Ectodermal cell (in vitro differentiated cells): ENCODE results near the gene OR5A2.

Experiments
- H3K27ac ChIP-seq: 2 replicates; pipeline ENCODE4 v1.7.0; 2013; ENCODE audit warnings: mild to moderate bottlenecking, low read depth, low read length; ENCODE audit not compliant: insufficient read depth, poor library complexity, severe bottlenecking
- H3K27me3 ChIP-seq: 2 replicates; pipeline ENCODE4 v1.7.0; 2013; ENCODE audit warnings: mild to moderate bottlenecking, low read length; ENCODE audit not compliant: insufficient read depth, control insufficient read depth, poor library complexity, severe bottlenecking
- H3K36me3 ChIP-seq: one replicate; pipeline ENCODE4 v1.7.0; 2013; ENCODE audit warnings: low read length; ENCODE audit not compliant: control insufficient read depth, insufficient read depth
- H3K4me1 ChIP-seq: one replicate; pipeline ENCODE4 v1.7.0; 2013; ENCODE audit warnings: low read length; ENCODE audit not compliant: control insufficient read depth, insufficient read depth
- H3K4me3 ChIP-seq: 2 replicates; pipeline ENCODE4 v1.7.0; 2013; ENCODE audit warnings: low read depth, low read length, control low read depth; ENCODE audit not compliant: insufficient read depth
- H3K9me3 ChIP-seq: 2 replicates; pipeline ENCODE4 v1.7.0; 2013; ENCODE audit warnings: mild to moderate bottlenecking, low read length, moderate library complexity; ENCODE audit not compliant: control insufficient read depth
- WGBS, 2 experiments: methylation state at CpG; one replicate each; pipeline ENCODE4 v1.1.7; 2013; ENCODE audit warnings: missing lambda C conversion rate in 2 of 2; 5-methylcytosine and 5-hydroxymethylcytosine counted together

Gene OR5A2

GRCh38 chr11:59429924-59430516 lies 3.8 kb upstream of the OR5A2 start:
- H3K27ac ChIP-seq: no peak overlapping the region
- H3K9me3 ChIP-seq: no peaks in the 10 kb centered on the region
- H3K36me3 ChIP-seq: no peaks in the 10 kb centered on the region
- peaks cover 10% of the 10 kb centered on the region for H3K4me1 ChIP-seq
- H3K27me3 ChIP-seq: no peaks in the 10 kb centered on the region
- 65 to 66% methylated on average over 4 of the region's 4 CpGs for WGBS, 2 experiments
- H3K4me3 ChIP-seq: no peak overlapping the region

- no peak overlapping the region for H3K27ac ChIP-seq
- no peaks in the 10 kb centered on the region for H3K36me3 ChIP-seq
- H3K4me3 ChIP-seq: no peak overlapping the region
- H3K27me3 ChIP-seq: no peaks in the 10 kb centered on the region
- H3K4me1 ChIP-seq: peaks cover 10% of the 10 kb centered on the region
- H3K9me3 ChIP-seq: no peaks in the 10 kb centered on the region
Measured at GRCh38 chr11:59427068-59427382, 812 bp upstream of the OR5A2 start.

DNA sequence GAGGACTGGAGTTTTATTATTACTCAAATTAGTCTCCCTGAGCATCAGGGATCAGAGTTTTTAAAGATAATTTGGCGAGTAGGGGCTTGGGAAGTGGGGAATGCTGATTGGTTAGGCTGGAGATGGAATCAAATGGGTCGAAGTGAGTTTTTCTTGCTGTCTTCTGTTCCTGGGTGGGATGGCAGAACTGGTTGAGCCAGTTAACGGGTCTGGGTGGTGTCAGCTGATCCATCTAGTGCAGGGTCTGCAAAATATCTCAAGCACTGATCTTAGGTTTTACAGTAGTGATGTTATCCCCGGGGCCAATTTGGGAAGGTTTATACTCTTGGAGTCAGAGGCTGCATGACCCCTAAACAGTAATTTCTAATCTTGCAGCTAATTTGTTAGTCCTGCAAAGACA lies 1.1 kb downstream of the OR5A2 start:
- WGBS, 2 experiments: 84 to 87% methylated on average over 4 of the region's 4 CpGs
- H3K9me3 ChIP-seq: no peaks in the 10 kb centered on the region
- no peaks in the 10 kb centered on the region for H3K27me3 ChIP-seq
- H3K36me3 ChIP-seq: no peaks in the 10 kb centered on the region
- H3K27ac ChIP-seq: no peak overlapping the region
- no peak overlapping the region for H3K4me3 ChIP-seq
- H3K4me1 ChIP-seq: peaks cover 10% of the 10 kb centered on the region

DNA sequence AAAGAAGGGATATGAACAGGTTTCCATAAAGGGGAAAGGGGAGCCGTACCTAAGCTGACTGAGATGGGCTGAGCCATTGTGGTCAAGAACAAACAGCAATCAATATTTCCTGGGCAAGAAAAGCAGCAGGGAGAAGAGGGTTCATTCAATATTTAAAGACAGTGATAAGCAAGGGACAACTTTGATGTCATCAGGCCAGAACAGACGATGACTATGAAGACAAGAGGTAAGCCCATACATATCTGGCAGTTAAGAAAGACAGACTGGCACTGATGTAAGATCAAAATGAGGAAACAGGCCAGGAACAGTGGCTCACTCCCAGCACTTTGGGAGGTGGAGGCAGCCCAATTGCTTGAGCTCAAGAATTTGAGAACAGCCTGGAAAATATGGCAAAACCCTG lies 2.4 kb downstream of the OR5A2 start:
- peaks cover 10% of the 10 kb centered on the region for H3K4me1 ChIP-seq
- WGBS, 2 experiments: 93 to 94% methylated on average over 2 of the region's 2 CpGs
- no peaks in the 10 kb centered on the region for H3K9me3 ChIP-seq
- H3K27ac ChIP-seq: no peak overlapping the region
- no peak overlapping the region for H3K4me3 ChIP-seq
- no peaks in the 10 kb centered on the region for H3K36me3 ChIP-seq
- H3K27me3 ChIP-seq: no peaks in the 10 kb centered on the region

GRCh38 chr11:59418156-59418555 lies 8.1 kb downstream of the OR5A2 start:
- no peaks in the 10 kb centered on the region for H3K36me3 ChIP-seq
- H3K4me1 ChIP-seq: no peaks in the 10 kb centered on the region
- no peaks in the 10 kb centered on the region for H3K9me3 ChIP-seq
- 97 to 100% methylated on average over 2 of the region's 2 CpGs for WGBS, 2 experiments
- H3K4me3 ChIP-seq: no peak overlapping the region
- H3K27ac ChIP-seq: no peak overlapping the region
- H3K27me3 ChIP-seq: no peaks in the 10 kb centered on the region

DNA sequence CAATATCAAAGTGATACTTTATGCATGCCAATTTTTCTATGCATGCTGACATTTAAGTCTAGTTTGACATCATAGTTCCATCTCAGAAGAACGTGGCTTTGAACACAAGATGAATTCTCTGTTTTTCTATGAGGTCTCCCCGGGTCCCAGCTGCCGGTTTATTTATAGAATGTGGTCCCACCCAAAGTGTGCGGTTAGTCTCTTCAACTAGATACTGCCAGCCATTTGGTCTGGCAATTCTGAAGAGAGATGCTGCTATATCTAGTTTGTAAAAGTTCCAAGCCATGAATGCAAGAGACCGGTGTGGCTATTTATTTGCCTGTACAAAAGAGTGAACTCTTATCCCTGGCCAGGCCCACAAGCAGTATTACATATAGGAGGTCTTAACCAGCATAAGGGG lies 9.2 kb downstream of the OR5A2 start:
- WGBS, 2 experiments: 93 to 95% methylated on average over 5 of the region's 5 CpGs
- Histone ChIP-seq H3K27ac (no peak overlapping the region), H3K4me1 (no peaks in the 10 kb centered on the region), H3K36me3 (no peaks in the 10 kb centered on the region), H3K27me3 (no peaks in the 10 kb centered on the region), H3K4me3 (no peak overlapping the region), H3K9me3 (no peaks in the 10 kb centered on the region)

GRCh38 chr11:59416613-59417012 lies 9.6 kb downstream of the OR5A2 start:
- Histone ChIP-seq H3K4me1 (no peaks in the 10 kb centered on the region), H3K4me3 (no peak overlapping the region), H3K27me3 (no peaks in the 10 kb centered on the region), H3K9me3 (no peaks in the 10 kb centered on the region), H3K36me3 (no peaks in the 10 kb centered on the region), H3K27ac (no peak overlapping the region)
- WGBS, 2 experiments: 89 to 96% methylated on average over 4 of the region's 5 CpGs

DNA sequence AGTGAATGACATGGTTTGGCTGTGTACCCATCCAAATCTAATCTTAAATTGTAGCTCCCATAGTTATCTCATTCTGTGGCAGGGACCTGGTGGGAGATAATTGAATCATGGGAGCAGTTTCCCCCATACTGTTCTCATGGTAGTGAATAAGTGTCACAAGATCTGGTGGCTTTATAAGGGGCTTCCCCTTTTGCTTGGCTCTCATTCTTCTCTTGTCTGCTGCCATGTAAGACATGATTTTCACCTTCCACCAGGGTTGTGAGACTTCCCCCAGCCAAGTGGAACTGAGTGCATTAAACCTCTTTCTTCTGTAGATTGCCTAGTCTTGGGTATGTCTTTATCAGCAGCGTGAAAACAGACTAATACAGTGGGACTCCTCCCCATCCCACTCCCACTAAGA lies 11.1 kb downstream of the OR5A2 start:
- no peaks in the 10 kb centered on the region for H3K27me3 ChIP-seq
- H3K36me3 ChIP-seq: no peaks in the 10 kb centered on the region
- H3K27ac ChIP-seq: no peak overlapping the region
- no peak overlapping the region for H3K4me3 ChIP-seq
- no peaks in the 10 kb centered on the region for H3K9me3 ChIP-seq
- 85 to 100% methylated on average over 1 of the region's 1 CpG for WGBS, 2 experiments
- H3K4me1 ChIP-seq: no peaks in the 10 kb centered on the region

GRCh38 chr11:59413646-59414045 lies 12.6 kb downstream of the OR5A2 start:
- no peaks in the 10 kb centered on the region for H3K36me3 ChIP-seq
- WGBS, 2 experiments: 92 to 94% methylated on average over 1 of the region's 2 CpGs
- no peaks in the 10 kb centered on the region for H3K27me3 ChIP-seq
- no peak overlapping the region for H3K27ac ChIP-seq
- no peak overlapping the region for H3K4me3 ChIP-seq
- no peaks in the 10 kb centered on the region for H3K9me3 ChIP-seq
- no peaks in the 10 kb centered on the region for H3K4me1 ChIP-seq

DNA sequence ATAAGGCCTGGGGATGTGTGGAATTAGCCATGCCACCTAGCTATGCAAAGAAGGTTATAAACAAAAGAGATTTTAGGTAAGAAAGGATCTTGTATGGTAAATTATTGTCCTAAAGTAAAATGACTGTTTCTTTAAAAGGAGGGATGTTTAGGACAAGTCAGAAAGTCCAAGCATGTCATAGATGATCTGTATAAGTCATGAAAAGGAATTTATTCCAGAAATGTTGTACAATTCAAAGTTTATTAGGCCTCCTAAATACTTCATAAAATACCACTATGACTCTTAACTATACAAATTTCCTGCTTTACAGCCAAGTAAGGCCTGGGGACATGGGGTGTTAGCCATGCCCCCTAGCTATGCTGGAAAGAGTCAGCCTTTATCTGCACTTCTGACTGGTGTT lies 22.7 kb downstream of the OR5A2 start:
- H3K36me3 ChIP-seq: no peaks in the 10 kb centered on the region
- H3K4me3 ChIP-seq: no peak overlapping the region
- H3K4me1 ChIP-seq: no peaks in the 10 kb centered on the region
- H3K27me3 ChIP-seq: no peaks in the 10 kb centered on the region
- H3K27ac ChIP-seq: no peak overlapping the region
- H3K9me3 ChIP-seq: peaks cover 3% of the 10 kb centered on the region

DNA sequence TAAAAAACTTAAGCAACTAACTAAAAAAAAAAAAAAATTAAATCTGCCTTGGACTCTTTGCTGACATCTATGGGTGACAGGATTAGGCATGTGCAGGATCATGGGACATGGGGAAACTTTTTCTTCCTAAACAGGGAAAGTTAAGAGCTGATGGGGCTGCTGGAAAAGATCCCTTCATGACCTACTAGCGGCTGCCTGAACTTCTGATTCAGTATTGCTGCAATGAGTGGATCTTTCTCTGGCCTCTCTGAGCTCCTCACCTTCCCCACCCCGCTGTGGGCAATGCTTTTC lies 25.0 kb downstream of the OR5A2 start:
- 58 to 75% methylated on average over 2 of the region's 2 CpGs for WGBS, 2 experiments
- Histone ChIP-seq H3K27me3 (no peaks in the 10 kb centered on the region), H3K27ac (no peak overlapping the region), H3K9me3 (peaks cover 3% of the 10 kb centered on the region), H3K36me3 (no peaks in the 10 kb centered on the region), H3K4me3 (no peak overlapping the region), H3K4me1 (no peaks in the 10 kb centered on the region)
